Effector memory CD4-positive, alpha-beta T cell (primary cell): ENCODE results near the gene COX5B.

ENCODE experiments used
- DNase-seq, 3 donors: peaks; one replicate each; pipeline ENCODE4 v3.0.0-alpha.2; 2020
- H3K27ac ChIP-seq: 2 replicates; pipeline ENCODE4 v1.7.0; 2013; ENCODE audit warnings: mild to moderate bottlenecking, low read length, moderate library complexity; ENCODE audit not compliant: insufficient read depth, poor library complexity, severe bottlenecking
- H3K27me3 ChIP-seq: replicated peaks from 2 replicates; pipeline ENCODE4 v1.7.0; 2013; ENCODE audit warnings: mild to moderate bottlenecking, low read length; ENCODE audit not compliant: insufficient read depth, control insufficient read depth, poor library complexity, severe bottlenecking
- H3K36me3 ChIP-seq: 2 replicates; pipeline ENCODE4 v1.7.0; 2013; ENCODE audit warnings: mild to moderate bottlenecking, low read length, moderate library complexity; ENCODE audit not compliant: control insufficient read depth, insufficient read depth
- H3K4me1 ChIP-seq: 2 replicates; pipeline ENCODE4 v1.7.0; 2013; ENCODE audit warnings: low read length, mild to moderate bottlenecking; ENCODE audit not compliant: control insufficient read depth, insufficient read depth, poor library complexity, severe bottlenecking
- H3K4me3 ChIP-seq: 2 replicates; pipeline ENCODE4 v1.7.0; 2013; ENCODE audit warnings: low read length, low read depth, mild to moderate bottlenecking; ENCODE audit not compliant: insufficient read depth, poor library complexity, severe bottlenecking
- H3K9me3 ChIP-seq: 2 replicates; pipeline ENCODE4 v1.7.0; 2013; ENCODE audit warnings: mild to moderate bottlenecking, low read length, moderate library complexity; ENCODE audit not compliant: control insufficient read depth

The COX5B gene

DNA sequence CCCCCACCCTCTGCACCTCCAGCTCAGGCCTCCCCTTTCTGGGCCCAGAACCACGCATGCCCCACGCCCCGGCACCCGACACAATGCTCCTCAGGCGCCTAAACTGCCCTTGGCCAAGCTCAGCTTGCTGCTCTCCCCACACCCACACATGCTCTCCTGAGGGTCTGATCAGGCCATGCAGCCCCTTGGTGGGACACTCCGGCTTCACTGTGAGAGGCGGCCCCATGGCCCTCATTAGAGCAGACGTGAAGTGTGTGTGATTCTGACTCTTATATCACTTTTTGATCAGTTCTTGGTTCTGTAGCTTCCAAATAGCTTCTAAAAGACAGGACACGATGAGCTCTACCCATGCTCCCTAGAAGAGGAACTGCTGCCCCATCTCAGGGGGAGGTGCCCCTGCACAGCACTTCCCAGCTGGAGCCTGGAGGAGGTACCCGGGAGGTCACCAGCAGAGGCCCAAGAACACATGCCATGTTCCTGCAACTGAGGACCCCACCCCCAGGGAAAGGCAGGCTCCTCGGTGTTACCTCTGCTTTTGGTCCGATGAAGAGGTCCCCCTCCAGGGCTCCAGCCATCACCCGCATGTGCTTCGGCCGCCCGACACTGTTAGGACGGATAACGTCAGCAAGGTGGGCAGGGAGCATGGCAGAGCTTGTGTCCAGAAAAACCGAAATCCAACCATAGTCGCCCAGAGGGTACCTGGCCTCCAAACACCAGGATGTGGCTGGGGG lies 14.3 kb downstream of the COX5B start:
- peaks cover 51% of the 10 kb centered on the region for H3K36me3 ChIP-seq

DNA sequence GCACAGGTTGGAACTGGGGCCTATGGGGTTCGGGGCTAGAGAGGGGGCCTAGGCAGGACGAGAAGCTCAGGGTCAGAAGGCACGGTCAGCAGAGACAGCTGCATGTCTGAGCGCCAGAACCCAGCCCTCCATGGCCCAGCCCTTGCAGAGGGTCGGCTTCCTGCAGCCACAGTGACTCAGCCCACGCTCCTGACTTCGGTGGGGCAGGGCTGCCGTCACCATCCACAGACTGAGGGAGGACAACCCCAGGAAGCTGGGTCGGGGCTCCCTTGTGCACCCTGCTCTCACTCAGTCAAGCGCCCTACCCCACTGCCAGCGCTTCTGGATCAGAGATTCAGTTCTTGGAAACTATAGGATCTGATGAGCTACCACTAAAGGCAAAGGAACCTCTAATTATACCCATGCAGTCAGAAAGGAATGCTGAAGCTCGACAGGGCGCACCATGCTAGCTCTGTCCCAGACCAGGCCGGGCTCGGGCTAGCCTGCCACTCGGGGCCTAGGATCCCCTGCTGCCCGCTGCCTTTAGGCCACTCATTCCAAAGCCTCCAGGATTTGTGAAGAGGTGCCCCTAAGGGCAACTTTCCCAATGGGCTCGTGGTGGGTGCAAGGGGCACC lies 15.0 kb downstream of the COX5B start:
- H3K27ac ChIP-seq, result peak overlapping the region; percentile 11
- H3K4me3 ChIP-seq, result no peak overlapping the region
- no peaks in the 10 kb centered on the region for H3K27me3 ChIP-seq
- DNase-seq, result no peak
- H3K9me3 ChIP-seq, result no peaks in the 10 kb centered on the region
- peaks cover 19% of the 10 kb centered on the region for H3K4me1 ChIP-seq
- H3K36me3 ChIP-seq, result peaks cover 50% of the 10 kb centered on the region

More for the DNA sequence above, 14.3 kb downstream of the COX5B start:
- peaks cover 19% of the 10 kb centered on the region for H3K4me1 ChIP-seq
- no peaks in the 10 kb centered on the region for H3K27me3 ChIP-seq
- H3K4me3 ChIP-seq, result no peak overlapping the region
- H3K9me3 ChIP-seq, result no peaks in the 10 kb centered on the region
- DNase-seq, result no peak
- no peak overlapping the region for H3K27ac ChIP-seq

GRCh38 chr2:97661927-97662326 lies 16.1 kb downstream of the COX5B start:
- Histone ChIP-seq H3K4me3 (no peak overlapping the region), H3K36me3 (peaks cover 40% of the 10 kb centered on the region), H3K27me3 (no peaks in the 10 kb centered on the region), H3K4me1 (peaks cover 19% of the 10 kb centered on the region), H3K27ac (peak overlapping the region; percentile 95), H3K9me3 (no peaks in the 10 kb centered on the region)
- DNase-seq, result no peak

GRCh38 chr2:97662386-97662894 lies 16.6 kb downstream of the COX5B start:
- Histone ChIP-seq H3K4me1 (peaks cover 19% of the 10 kb centered on the region), H3K36me3 (peaks cover 35% of the 10 kb centered on the region), H3K4me3 (peak overlapping the region; percentile 69), H3K9me3 (no peaks in the 10 kb centered on the region), H3K27ac (peak overlapping the region; percentile 95), H3K27me3 (no peaks in the 10 kb centered on the region)
- DNase-seq, result no peak

DNA sequence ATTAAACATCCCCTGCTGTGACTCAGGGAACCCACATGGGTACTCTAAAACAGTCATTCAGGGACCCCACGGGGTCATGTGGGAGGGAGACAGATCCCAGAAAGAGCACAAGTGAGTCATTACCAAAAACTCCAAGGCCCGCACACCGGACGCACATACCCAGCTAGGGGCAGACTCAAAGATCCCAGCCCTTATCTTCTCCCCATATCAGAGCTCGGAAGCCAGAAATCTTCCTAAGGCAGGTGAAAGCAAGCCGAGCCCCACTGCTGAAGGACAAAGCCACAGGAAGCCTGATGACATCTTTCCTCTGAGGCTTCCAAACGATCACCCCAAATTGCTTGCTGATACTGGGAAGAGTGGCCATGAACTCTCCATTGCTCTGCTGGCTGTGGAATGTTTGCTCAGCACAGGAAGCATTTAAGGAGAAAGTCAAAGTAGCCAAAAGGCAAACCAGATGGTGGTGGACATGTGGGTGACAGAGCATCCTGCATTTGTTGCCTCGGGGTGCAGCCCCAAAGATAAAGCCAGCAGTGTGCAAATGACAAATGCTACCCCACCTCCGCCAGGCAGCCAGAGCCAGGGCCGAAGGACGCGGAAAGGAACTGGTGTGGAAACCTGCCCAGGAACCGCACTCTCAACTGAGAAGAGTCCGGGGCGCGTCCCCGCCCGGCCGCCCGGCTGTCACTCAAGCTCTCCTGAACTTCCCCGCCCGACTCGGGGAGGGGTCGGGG lies 17.2 kb downstream of the COX5B start:
- Histone ChIP-seq H3K27ac (peak overlapping the region; percentile 95), H3K36me3 (peaks cover 29% of the 10 kb centered on the region), H3K9me3 (no peaks in the 10 kb centered on the region), H3K4me1 (peaks cover 19% of the 10 kb centered on the region), H3K4me3 (peak overlapping the region; percentile 69), H3K27me3 (no peaks in the 10 kb centered on the region)
- peak; percentile 51 to 70 (median 67) for DNase-seq

- no peak for DNase-seq
- Histone ChIP-seq H3K27me3 (no peaks in the 10 kb centered on the region), H3K4me3 (peak overlapping the region; percentile 69), H3K36me3 (peaks cover 23% of the 10 kb centered on the region), H3K9me3 (no peaks in the 10 kb centered on the region), H3K27ac (peak overlapping the region; percentile 95), H3K4me1 (peaks cover 19% of the 10 kb centered on the region)
These were observed 17.7 kb downstream of the COX5B start for GRCh38 chr2:97663626-97663961.

GRCh38 chr2:97663962-97664635 lies 18.2 kb downstream of the COX5B start, which contains the start of gene ACTR1B:
Gene ACTR1B, minus strand, starts transcription at chr2:97664044. Its CDS starts 154 bp downstream, at chr2:97663890.
- Histone ChIP-seq H3K9me3 (no peaks in the 10 kb centered on the region), H3K4me1 (peaks cover 19% of the 10 kb centered on the region), H3K27ac (peak within 1 kb of the TSS; percentile 95), H3K36me3 (peaks cover 18% of the 10 kb centered on the region), H3K27me3 (no peaks in the 10 kb centered on the region), H3K4me3 (peak within 1 kb of the TSS; percentile 72)
- peak; percentile 96 to 97 (median 96) for DNase-seq

DNA sequence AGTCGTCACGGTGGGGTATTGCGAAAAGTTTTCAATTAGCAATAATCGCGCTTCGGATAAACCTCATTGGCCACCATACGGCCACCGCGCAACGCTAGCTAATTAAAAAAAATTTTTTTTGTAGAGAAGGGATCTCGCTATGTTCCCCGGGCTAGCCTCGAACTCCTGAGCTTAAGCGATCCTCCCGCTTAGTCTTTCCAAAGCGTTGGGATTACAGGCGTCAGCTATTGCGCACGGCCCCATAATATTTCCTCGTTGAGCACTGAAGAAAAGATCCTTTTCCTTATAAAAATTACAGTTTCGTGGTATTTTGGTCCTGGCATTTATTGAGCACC lies 18.7 kb downstream of the COX5B start:
- Histone ChIP-seq H3K36me3 (peaks cover 13% of the 10 kb centered on the region), H3K27me3 (no peaks in the 10 kb centered on the region), H3K9me3 (no peaks in the 10 kb centered on the region), H3K4me3 (peak overlapping the region; percentile 72), H3K4me1 (peaks cover 19% of the 10 kb centered on the region), H3K27ac (peak overlapping the region; percentile 95)
- DNase-seq, result no peak

GRCh38 chr2:97669448-97669847 lies 23.6 kb downstream of the COX5B start, which contains the start of gene C2orf92:
Gene C2orf92, plus strand, starts transcription at chr2:97669713. Its CDS starts 76 bp downstream, at chr2:97669789.
- Histone ChIP-seq H3K4me1 (peaks cover 4% of the 10 kb centered on the region), H3K27ac (no peak within 1 kb of the TSS), H3K9me3 (no peaks in the 10 kb centered on the region), H3K27me3 (no peaks in the 10 kb centered on the region), H3K36me3 (no peaks in the 10 kb centered on the region), H3K4me3 (no peak within 1 kb of the TSS)
- DNase-seq, result no peak
